Hepatocyte (in vitro differentiated cells): ENCODE results near the gene PUS7. TPM values are rescaled to one million over a fixed set of nuclear protein-coding genes. Genes with fewer than 3 reads are reported as not detected.

Source experiments
- DNase-seq: peaks from one replicate; pipeline ENCODE4 v3.0.0-alpha.2; 2016; ENCODE audit warnings: low spot score
- H2AFZ ChIP-seq: fragments of 200-600 bp; sonication (generic); 2 replicates; pipeline ENCODE4 v1.6.0; 2016; ENCODE audit warnings: antibody characterized with exemption, mild to moderate bottlenecking
- H3K27ac ChIP-seq: fragments of 200-600 bp; sonication (generic); 2 replicates; pipeline ENCODE4 v1.5.1; 2016; ENCODE audit warnings: mild to moderate bottlenecking
- H3K27me3 ChIP-seq: fragments of 200-600 bp; sonication (generic); 2 replicates; pipeline ENCODE4 v1.6.1; 2016
- H3K36me3 ChIP-seq: fragments of 200-600 bp; sonication (generic); replicated peaks from 2 replicates; pipeline ENCODE4 v1.5.1; 2016; ENCODE audit warnings: low read depth; ENCODE audit not compliant: insufficient read depth
- H3K4me1 ChIP-seq: fragments of 200-600 bp; sonication (generic); 2 replicates; pipeline ENCODE4 v1.5.1; 2016; ENCODE audit warnings: mild to moderate bottlenecking, moderate library complexity; ENCODE audit not compliant: insufficient read depth
- H3K4me2 ChIP-seq: fragments of 200-600 bp; sonication (generic); 2 replicates; pipeline ENCODE4 v1.6.0; 2016
- H3K4me3 ChIP-seq: fragments of 200-600 bp; sonication (generic); 2 replicates; pipeline ENCODE4 v1.5.1; 2016; ENCODE audit warnings: mild to moderate bottlenecking
- H3K79me2 ChIP-seq: fragments of 200-600 bp; sonication (generic); 2 replicates; pipeline ENCODE4 v1.6.0; 2017; ENCODE audit warnings: mild to moderate bottlenecking
- H3K9me2 ChIP-seq: fragments of 200-600 bp; sonication (generic); replicated peaks from 2 replicates; pipeline ENCODE4 v1.6.0; 2017; ENCODE audit warnings: mild to moderate bottlenecking; ENCODE audit not compliant: insufficient read depth
- H3K9me3 ChIP-seq: fragments of 200-600 bp; sonication (generic); 2 replicates; pipeline ENCODE4 v1.5.1; 2016; ENCODE audit warnings: low read depth, mild to moderate bottlenecking
- H4K20me1 ChIP-seq: fragments of 200-600 bp; sonication (generic); 2 replicates; pipeline ENCODE4 v1.6.0; 2016; ENCODE audit warnings: mild to moderate bottlenecking; ENCODE audit not compliant: insufficient read depth, poor library complexity, severe bottlenecking
- EZH2 ChIP-seq: fragments of 200-600 bp; sonication (generic); IDR thresholded peaks from 2 replicates; pipeline ENCODE4 v1.6.1; 2016; ENCODE audit warnings: antibody characterized with exemption, mild to moderate bottlenecking, borderline replicate concordance
- EZH2phosphoT487 ChIP-seq: fragments of 200-600 bp; sonication (generic); IDR thresholded peaks from one replicate; pipeline ENCODE4 v1.6.1; 2018; ENCODE audit warnings: antibody characterized with exemption, mild to moderate bottlenecking, low read depth, moderate library complexity; ENCODE audit not compliant: unreplicated experiment, severe bottlenecking
- WGBS: methylation state at CpG from one replicate; pipeline ENCODE4 v1.1.6; 2016; ENCODE audit warnings: low lambda C conversion rate; ENCODE audit errors: missing lambda C conversion rate; 5-methylcytosine and 5-hydroxymethylcytosine counted together
- polyA plus RNA-seq: library from polyadenylated mRNA; unstranded; fragments of >200 nt; fragmentation: Nextera tagmentation; extraction: Ambion mirVana; gene quantifications from 2 replicates; pipeline ENCODE4 v1.2.1, GENCODE V29; 2016
- total RNA-seq: library from RNA; depleted of rRNA; stranded (reverse); fragments of >200 nt; gene quantifications from 2 replicates; pipeline ENCODE4 v1.2.3, GENCODE V29; 2014
- TF ChIP-seq, protein P1 (sequence below): fragments of 200-600 bp; sonication (generic); IDR thresholded peaks from 2 replicates; pipeline ENCODE4 v1.5.1; 2016; ENCODE audit warnings: antibody characterized with exemption, mild to moderate bottlenecking; ENCODE audit not compliant: poor library complexity

Gene PUS7
- total and polyA plus RNA-seq, 2 experiments from 2014 or later: 4.3 to 12.6 TPM

DNA sequence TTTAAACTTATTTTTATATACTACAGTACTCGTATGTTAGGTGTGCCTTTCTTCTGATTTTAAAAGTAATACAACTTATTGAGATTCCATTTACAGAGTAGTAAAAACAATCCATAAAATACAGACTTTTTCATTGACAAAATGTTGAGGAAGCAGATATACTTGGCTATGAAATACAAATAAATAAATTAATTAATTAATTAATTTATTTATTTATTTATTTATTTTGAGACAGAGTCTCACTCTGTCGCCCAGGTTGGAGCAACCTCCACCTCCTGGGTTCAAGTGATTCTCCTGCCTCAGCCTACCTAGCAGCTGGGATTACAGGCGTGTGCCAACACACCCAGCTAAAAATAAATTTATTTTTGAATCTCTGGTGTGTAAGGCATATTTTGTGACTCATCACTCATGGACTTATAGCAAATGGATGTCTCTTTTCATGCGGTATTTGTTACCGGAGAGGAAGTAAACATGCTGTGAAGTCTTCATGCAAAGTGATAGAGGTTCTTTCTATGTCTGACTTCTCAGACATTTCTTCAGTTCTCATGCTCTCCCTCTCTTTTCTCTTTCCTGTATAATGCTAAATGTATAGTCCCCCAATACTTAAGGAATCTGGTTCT is 113.2 kb downstream of the PUS7 start:
- WGBS: 88% methylated on average over 5 of the region's 5 CpGs
- TF ChIP-seq, protein P1, sequence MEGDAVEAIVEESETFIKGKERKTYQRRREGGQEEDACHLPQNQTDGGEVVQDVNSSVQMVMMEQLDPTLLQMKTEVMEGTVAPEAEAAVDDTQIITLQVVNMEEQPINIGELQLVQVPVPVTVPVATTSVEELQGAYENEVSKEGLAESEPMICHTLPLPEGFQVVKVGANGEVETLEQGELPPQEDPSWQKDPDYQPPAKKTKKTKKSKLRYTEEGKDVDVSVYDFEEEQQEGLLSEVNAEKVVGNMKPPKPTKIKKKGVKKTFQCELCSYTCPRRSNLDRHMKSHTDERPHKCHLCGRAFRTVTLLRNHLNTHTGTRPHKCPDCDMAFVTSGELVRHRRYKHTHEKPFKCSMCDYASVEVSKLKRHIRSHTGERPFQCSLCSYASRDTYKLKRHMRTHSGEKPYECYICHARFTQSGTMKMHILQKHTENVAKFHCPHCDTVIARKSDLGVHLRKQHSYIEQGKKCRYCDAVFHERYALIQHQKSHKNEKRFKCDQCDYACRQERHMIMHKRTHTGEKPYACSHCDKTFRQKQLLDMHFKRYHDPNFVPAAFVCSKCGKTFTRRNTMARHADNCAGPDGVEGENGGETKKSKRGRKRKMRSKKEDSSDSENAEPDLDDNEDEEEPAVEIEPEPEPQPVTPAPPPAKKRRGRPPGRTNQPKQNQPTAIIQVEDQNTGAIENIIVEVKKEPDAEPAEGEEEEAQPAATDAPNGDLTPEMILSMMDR: no peak
- TF ChIP-seq EZH2phosphoT487 (no peak), EZH2 (no peak)
- Histone ChIP-seq H3K27me3 (no peaks in the 10 kb centered on the region), H3K27ac (no peak overlapping the region), H3K9me3 (no peaks in the 10 kb centered on the region), H3K4me2 (no peak overlapping the region), H2AFZ (no peak overlapping the region), H3K79me2 (no peaks in the 10 kb centered on the region), H3K4me1 (no peaks in the 10 kb centered on the region), H3K4me3 (no peak overlapping the region), H4K20me1 (no peaks in the 10 kb centered on the region), H3K36me3 (no peaks in the 10 kb centered on the region), H3K9me2 (no peaks in the 10 kb centered on the region)
- no peak for DNase-seq

Other genes starting within 250 kb of the PUS7 start
- gene SRPK2, start 133.3 kb downstream of the PUS7 start, total RNA-seq: 31.1 and 46.1 TPM in 2 replicates
- 41.4 and 45.1 TPM in 2 replicates for gene SRPK2, start 133.3 kb downstream of the PUS7 start, polyA plus RNA-seq
- 8.2 and 9.3 TPM in 2 replicates for gene RINT1, start 9.9 kb upstream of the PUS7 start, total RNA-seq
- gene RINT1, start 9.9 kb upstream of the PUS7 start, polyA plus RNA-seq: 10.7 and 12.1 TPM in 2 replicates
- gene EFCAB10, start 59.2 kb upstream of the PUS7 start, total RNA-seq: 0.12 TPM in 1 of 2 replicates, not detected in the other
- gene EFCAB10, start 59.2 kb upstream of the PUS7 start, polyA plus RNA-seq: 0.22 and 0.24 TPM in 2 replicates